ENCODE results near the gene CREB1. TPM values are rescaled to one million over a fixed set of nuclear protein-coding genes. Genes with fewer than 3 reads are reported as not detected.

CREB1 gene
- total RNA-seq, result 10 to 100 TPM; 55.2 to 71.1 (median 59.5) TPM

DNA sequence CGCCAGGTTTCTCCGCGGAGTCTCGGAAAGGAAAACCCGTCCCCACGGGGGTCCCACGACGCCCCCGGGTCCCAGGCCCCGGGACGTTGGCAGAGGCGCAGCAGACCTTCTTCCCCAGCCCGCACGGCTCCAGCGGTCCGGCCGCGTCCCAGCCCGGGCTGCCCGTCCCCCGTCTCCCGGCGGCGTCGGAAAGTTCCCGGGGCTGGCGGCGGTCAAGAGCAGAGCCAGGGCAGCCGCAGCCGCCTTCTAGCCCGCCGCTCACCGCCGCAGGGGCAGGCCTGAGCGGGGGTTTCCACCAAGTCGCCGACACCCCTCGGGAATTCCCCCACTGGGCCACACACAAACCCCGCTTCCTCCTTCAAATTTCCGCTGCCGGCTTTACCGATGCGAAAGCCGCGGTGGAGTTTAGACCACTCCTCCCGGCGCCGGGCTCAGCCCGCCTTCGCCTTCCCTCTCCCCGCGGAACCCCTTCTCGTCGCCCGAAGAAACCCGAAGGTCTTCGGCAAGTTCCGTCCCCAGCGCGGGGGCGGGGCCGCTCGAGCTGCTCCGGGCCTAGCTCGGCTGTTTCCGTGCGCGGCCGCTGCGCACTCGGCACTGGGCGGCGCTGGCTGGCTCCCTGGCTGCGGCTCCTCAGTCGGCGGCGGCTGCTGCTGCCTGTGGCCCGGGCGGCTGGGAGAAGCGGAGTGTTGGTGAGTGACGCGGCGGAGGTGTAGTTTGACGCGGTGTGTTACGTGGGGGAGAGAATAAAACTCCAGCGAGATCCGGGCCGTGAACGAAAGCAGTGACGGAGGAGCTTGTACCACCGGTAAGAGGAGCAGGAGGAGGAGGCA is at the start of gene CREB1:
Gene CREB1, plus strand, starts transcription at position 633 of the 830 bp plus-strand sequence. CDS start 25,674 bp downstream, outside the sequence.
- no peaks in the 10 kb centered on the region for H3K27me3 Mint-ChIP-seq (ENCODE audit: low read depth)
- ATAC-seq (peak; percentile 89 to 91), DNase-seq (peak; percentile 100)
- peaks cover 61% of the 10 kb centered on the region for H3K4me1 Mint-ChIP-seq (ENCODE audit: low read depth)
- H3K36me3 Mint-ChIP-seq (ENCODE audit: insufficient read depth), result peaks cover 6% of the 10 kb centered on the region
- H3K9me3 Mint-ChIP-seq, result no peaks in the 10 kb centered on the region
- H3K4me3 Mint-ChIP-seq, result peak within 1 kb of the TSS; percentile 98

DNA sequence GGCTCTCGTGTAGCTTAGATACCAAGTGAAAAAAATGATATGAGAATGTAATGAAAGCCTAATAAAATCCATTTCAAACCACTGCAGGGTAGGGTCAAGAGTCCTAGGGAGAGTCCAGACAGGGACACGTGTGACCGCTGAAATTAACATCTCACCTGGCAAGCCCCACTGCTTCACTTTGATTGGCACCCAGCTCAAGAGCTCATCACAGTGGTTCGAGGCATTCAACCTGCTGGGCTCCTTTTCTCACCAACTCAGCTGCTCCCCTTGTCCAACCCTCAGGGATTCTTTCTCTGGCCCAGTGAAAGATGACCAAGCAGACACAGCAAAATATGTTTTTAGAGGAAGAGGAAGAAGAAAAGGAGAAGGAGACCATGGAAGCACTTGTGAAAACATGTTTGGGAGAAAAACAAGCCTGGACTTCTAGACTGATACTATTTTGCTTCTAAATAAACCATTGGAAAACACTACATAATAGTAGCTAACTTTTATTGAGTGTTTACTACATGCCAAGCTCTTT is 49.2 kb upstream of the CREB1 start:
- Mint-ChIP-seq H3K9me3 (no peaks in the 10 kb centered on the region), H3K36me3 (ENCODE audit: insufficient read depth) (no peaks in the 10 kb centered on the region), H3K27me3 (ENCODE audit: low read depth) (no peaks in the 10 kb centered on the region), H3K4me3 (no peak overlapping the region), H3K4me1 (ENCODE audit: low read depth) (peaks cover 29% of the 10 kb centered on the region)
- no peak for ATAC-seq
- DNase-seq, result no peak

DNA sequence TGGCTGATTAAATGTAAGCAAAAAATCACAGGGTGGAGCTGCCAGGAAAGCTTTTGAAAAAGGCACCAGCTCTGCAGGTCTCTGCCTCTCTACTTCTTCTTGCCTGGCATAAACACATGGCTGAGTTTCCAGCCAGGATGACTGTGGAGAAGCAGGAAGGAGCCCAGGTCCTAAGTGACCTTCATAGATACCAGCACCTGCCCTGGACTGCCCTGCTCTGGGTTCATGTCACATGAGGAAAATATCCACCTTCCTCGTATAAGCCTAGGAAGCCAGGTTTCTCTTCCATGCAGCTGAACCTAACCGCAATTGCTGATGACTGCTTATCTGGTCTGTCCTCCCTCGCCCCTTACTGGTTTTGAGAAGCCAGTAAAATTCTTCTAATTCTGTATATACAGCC is 47.8 kb upstream of the CREB1 start:
- Mint-ChIP-seq H3K27me3 (ENCODE audit: low read depth) (no peaks in the 10 kb centered on the region), H3K9me3 (no peaks in the 10 kb centered on the region), H3K4me1 (ENCODE audit: low read depth) (peaks cover 29% of the 10 kb centered on the region), H3K4me3 (no peak overlapping the region), H3K36me3 (ENCODE audit: insufficient read depth) (no peaks in the 10 kb centered on the region)
- DNase-seq (no peak), ATAC-seq (no peak)

DNA sequence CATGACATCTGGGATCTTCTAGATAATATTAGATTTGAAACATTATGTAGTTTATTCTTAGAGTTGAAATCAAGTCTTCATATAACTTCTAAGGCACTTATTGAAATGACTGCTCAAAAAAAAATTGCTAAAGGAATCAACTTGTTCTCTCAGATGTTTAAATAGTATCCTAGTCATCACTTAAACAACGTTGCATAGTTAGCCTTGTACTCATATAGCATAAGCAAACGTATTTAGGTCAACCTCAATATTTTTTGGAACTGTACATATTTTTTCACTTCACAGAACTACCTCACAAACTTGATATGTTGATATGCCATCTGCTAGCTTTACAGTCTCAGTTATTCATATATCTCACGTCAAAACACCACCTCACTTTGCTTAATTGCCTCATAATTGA is 47.1 kb upstream of the CREB1 start:
- ATAC-seq, result no peak

DNA sequence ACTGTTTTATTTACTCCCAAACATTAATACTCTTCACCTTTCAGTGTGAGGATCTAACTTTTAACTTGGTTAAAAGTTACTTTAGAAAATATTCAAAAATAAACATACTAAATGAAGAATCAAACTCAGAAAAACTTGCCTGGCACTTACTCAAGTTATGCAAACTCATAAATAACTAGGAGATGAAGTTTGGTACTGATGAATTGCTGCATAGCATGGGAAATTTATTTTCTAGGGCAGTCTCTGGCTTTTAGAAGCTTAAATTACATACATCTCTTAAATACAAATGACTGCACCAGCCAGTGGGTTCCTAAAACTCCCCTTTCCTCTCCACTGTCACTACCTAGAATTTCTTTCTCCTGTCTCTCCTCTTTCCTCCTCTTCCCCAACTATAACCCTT is 46.7 kb upstream of the CREB1 start:
- no peaks in the 10 kb centered on the region for H3K36me3 Mint-ChIP-seq (ENCODE audit: insufficient read depth)
- ATAC-seq, result no peak
- H3K9me3 Mint-ChIP-seq, result no peaks in the 10 kb centered on the region
- no peak for DNase-seq
- peaks cover 29% of the 10 kb centered on the region for H3K4me1 Mint-ChIP-seq (ENCODE audit: low read depth)
- H3K27me3 Mint-ChIP-seq (ENCODE audit: low read depth), result no peaks in the 10 kb centered on the region
- no peak overlapping the region for H3K4me3 Mint-ChIP-seq

More for the DNA sequence above, 47.1 kb upstream of the CREB1 start:
- no peak for DNase-seq
- no peak overlapping the region for H3K4me3 Mint-ChIP-seq
- H3K4me1 Mint-ChIP-seq (ENCODE audit: low read depth), result peaks cover 29% of the 10 kb centered on the region
- no peaks in the 10 kb centered on the region for H3K9me3 Mint-ChIP-seq
- no peaks in the 10 kb centered on the region for H3K27me3 Mint-ChIP-seq (ENCODE audit: low read depth)
- no peaks in the 10 kb centered on the region for H3K36me3 Mint-ChIP-seq (ENCODE audit: insufficient read depth)

DNA sequence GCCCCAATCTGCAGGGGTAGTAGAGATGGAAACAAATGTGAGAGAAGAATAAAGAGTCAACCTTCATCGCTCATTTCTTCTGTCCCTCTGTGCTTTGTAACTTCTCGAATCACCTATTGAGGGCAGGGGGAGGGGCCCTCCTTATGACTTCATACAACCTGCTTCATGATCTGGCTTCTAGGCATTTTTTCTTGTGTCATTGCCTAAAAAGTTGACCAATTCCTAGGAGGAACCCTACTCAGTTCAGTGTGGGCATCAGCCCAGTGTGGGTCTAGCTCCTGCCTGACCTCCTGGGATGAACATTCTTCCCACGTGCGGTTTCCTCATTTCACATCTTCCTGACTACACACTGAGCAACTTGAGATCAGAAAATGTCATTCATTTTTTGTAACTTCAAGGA is 46.3 kb upstream of the CREB1 start:
- H3K36me3 Mint-ChIP-seq (ENCODE audit: insufficient read depth), result no peaks in the 10 kb centered on the region
- ATAC-seq (no peak), DNase-seq (no peak)
- H3K4me3 Mint-ChIP-seq, result no peak overlapping the region
- H3K27me3 Mint-ChIP-seq (ENCODE audit: low read depth), result no peaks in the 10 kb centered on the region
- peaks cover 28% of the 10 kb centered on the region for H3K4me1 Mint-ChIP-seq (ENCODE audit: low read depth)
- no peaks in the 10 kb centered on the region for H3K9me3 Mint-ChIP-seq

DNA sequence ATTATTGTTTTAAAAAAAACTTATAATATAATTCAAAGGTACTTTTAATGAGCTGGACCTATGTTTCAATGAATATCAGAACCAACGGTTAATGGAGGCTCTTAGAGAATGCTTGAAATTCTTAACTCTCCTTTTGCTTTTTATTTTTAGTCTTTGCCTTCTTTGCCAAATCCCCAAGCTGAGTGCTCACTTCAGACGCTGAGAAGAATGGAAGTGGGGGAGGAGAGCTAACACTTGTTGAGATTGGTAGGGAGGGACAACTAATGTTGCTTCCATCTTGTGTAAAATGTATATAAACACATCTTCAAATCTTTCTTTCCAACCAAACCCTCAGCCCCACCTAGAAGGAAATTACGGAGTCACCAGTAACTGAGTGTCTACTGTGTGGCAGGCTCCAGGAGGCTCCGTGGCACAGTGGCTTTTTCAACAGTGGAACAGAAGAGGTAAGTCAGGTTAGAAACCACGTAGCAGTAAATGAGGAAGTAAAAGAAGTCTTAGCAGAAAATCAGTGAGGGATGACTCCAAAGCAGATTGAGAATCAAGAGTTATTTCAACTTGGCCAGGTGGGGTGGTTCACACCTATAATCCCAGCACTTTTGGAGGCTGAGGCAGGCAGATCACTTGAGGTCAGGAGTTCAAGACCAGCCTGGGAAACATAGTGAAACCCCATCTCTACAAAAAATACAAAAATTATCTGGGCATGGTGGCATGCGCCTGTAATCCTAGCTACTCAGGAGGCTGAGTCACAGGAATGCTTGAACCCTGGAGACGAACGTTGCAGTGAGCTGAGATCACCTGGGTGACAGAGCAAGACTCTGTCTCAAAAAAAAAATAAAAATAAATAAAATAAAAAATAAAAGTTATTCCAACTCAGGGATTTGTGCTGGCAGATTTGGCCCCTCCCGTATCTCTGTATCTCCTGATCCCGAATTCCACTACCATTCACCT is 45.0 kb upstream of the CREB1 start:
- H3K27me3 Mint-ChIP-seq (ENCODE audit: low read depth), result no peaks in the 10 kb centered on the region
- H3K4me3 Mint-ChIP-seq, result no peak overlapping the region
- peaks cover 15% of the 10 kb centered on the region for H3K4me1 Mint-ChIP-seq (ENCODE audit: low read depth)
- H3K9me3 Mint-ChIP-seq, result no peaks in the 10 kb centered on the region
- DNase-seq, result no peak
- H3K36me3 Mint-ChIP-seq (ENCODE audit: insufficient read depth), result no peaks in the 10 kb centered on the region
- ATAC-seq, result no peak

DNA sequence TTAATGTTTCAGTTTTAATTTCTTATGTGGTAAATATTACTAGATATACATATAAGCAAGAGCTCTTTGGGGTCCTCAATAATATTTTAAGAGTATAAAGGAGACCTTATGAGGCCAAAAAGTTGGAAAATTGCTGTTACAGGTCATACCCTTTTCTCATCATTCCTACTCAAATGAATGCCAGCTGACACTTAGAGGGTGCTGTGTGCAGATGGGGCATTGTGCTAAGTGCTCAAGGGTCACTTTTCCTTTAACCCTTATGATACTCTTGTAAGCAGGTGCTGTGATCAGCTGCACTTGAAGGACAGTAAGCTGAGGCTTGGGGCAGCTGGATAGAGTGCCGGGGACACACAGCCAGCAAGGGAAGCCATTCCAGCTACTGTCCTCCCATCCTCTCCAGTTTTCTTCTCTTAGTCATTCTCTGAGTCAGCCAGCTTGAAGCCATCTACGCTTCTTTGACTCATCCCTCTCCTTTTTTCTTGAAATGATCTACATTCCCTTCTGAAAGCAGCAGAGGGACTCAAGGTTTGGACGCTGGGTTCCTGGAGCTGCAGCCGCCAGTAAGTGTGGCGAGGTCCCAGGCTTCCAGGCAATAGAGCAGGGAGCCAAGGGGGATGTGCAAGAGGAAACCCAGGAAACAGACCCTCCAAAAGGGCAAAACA is 42.0 kb upstream of the CREB1 start:
- Mint-ChIP-seq H3K4me3 (no peak overlapping the region), H3K9me3 (no peaks in the 10 kb centered on the region), H3K27me3 (ENCODE audit: low read depth) (no peaks in the 10 kb centered on the region), H3K36me3 (ENCODE audit: insufficient read depth) (no peaks in the 10 kb centered on the region), H3K4me1 (ENCODE audit: low read depth) (no peaks in the 10 kb centered on the region)
- ATAC-seq, result no peak
- no peak for DNase-seq

DNA sequence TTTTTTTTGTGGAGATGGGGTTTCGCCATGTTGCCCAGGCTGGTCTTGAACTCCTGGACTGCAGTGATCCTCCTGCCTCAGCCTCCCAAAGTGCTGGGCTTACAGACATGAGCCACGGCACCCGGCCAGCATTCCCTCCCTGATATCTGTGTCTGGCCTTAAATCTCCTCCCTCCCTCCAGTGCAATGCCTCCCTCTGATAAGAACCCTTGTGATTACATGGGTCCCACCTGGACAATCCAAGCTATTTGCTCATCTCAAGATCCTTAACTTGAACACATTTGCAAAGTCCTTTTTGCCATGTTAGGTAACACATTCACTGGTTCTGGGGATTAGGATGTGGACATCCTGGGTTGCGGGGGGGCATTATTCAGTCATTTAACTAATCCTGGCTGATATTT is 40.5 kb upstream of the CREB1 start:
- no peaks in the 10 kb centered on the region for H3K27me3 Mint-ChIP-seq (ENCODE audit: low read depth)
- ATAC-seq (no peak), DNase-seq (no peak)
- H3K4me1 Mint-ChIP-seq (ENCODE audit: low read depth), result no peaks in the 10 kb centered on the region
- H3K4me3 Mint-ChIP-seq, result no peak overlapping the region
- H3K36me3 Mint-ChIP-seq (ENCODE audit: insufficient read depth), result no peaks in the 10 kb centered on the region
- H3K9me3 Mint-ChIP-seq, result no peaks in the 10 kb centered on the region

DNA sequence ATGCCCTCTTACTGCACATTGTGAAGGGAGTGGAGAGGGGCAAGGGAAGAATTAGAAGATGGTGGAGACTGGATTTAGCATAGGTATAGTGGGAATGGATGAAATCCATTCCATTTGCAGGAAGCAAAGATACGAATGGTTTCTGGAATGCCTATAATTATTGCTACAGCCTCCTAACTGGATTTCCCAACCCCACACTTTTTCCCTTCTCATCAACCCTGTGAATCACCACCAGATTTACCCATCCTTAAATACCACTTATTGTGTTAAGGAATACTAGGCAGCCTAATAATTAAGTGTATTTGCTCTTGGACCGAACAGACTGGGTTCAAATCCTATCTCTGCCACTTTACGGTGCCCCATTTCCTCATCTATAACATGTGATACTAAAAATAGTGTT is 39.3 kb upstream of the CREB1 start:
- no peak for DNase-seq
- Mint-ChIP-seq H3K27me3 (ENCODE audit: low read depth) (no peaks in the 10 kb centered on the region), H3K4me3 (no peak overlapping the region), H3K9me3 (no peaks in the 10 kb centered on the region), H3K36me3 (ENCODE audit: insufficient read depth) (no peaks in the 10 kb centered on the region), H3K4me1 (ENCODE audit: low read depth) (no peaks in the 10 kb centered on the region)
- ATAC-seq, result no peak

DNA sequence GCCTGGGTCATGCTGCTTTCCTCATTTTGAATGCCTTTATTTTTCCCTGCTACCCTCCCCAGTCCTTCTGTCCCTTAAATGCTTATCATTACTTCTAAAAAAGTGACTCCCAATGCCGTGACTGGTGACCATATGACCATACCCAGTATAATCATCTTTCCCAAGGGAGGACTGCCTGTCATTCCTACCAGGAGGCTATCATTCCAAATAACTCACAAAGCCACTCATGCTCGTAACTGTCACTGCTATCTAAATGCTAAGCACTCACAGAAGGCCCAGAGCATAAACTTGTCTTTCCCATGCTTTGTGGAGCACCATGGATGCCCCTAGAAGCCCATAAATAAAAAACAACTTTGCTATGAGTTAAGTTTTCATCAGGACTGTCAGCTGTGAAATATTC is 38.7 kb upstream of the CREB1 start:
- Mint-ChIP-seq H3K9me3 (no peaks in the 10 kb centered on the region), H3K4me3 (no peak overlapping the region), H3K36me3 (ENCODE audit: insufficient read depth) (no peaks in the 10 kb centered on the region), H3K27me3 (ENCODE audit: low read depth) (no peaks in the 10 kb centered on the region), H3K4me1 (ENCODE audit: low read depth) (no peaks in the 10 kb centered on the region)
- ATAC-seq (no peak), DNase-seq (no peak)

DNA sequence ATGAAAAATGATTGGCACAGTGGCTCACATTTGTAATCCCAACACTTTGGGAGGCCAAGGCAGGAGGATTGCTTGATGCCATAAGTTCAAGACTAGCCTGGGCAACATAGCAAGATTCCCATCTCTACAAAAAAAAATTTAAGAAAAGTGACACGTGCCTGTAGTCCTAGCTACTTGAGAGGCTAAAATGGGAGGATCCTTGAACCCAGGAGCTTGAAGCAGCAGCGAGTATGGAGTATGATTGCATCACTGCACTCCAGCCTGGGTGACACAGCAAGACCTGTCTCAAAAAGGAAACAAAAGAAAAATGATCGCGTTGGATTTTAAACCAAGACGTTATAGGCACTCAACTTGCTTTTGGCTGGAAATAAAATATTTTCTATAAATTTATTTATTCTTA is 37.8 kb upstream of the CREB1 start:
- ATAC-seq (no peak), DNase-seq (no peak)
- Mint-ChIP-seq H3K9me3 (no peaks in the 10 kb centered on the region), H3K27me3 (ENCODE audit: low read depth) (no peaks in the 10 kb centered on the region), H3K4me3 (no peak overlapping the region), H3K4me1 (ENCODE audit: low read depth) (no peaks in the 10 kb centered on the region), H3K36me3 (ENCODE audit: insufficient read depth) (no peaks in the 10 kb centered on the region)

DNA sequence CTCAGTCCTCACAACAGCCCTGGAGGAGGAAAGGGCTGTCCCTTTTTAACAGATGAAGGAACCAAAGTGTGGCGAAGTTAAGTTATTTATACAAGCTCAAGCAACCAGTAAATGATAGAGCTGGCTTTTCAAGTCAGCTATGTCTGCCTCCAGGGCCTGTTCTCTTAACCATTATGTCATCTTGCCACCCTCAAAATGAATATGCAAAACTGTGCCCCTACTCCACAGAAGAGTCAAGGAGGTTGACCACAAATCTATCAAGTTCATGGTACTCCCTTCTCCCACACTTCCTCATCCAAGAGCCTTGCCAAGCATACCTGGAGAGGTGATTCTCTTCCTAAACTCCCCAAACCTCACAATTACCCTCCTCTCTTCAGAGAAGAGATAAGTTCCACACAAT is 37.3 kb upstream of the CREB1 start:
- H3K4me3 Mint-ChIP-seq, result no peak overlapping the region
- ATAC-seq (no peak), DNase-seq (no peak)
- no peaks in the 10 kb centered on the region for H3K9me3 Mint-ChIP-seq
- no peaks in the 10 kb centered on the region for H3K27me3 Mint-ChIP-seq (ENCODE audit: low read depth)
- no peaks in the 10 kb centered on the region for H3K4me1 Mint-ChIP-seq (ENCODE audit: low read depth)
- H3K36me3 Mint-ChIP-seq (ENCODE audit: insufficient read depth), result no peaks in the 10 kb centered on the region

DNA sequence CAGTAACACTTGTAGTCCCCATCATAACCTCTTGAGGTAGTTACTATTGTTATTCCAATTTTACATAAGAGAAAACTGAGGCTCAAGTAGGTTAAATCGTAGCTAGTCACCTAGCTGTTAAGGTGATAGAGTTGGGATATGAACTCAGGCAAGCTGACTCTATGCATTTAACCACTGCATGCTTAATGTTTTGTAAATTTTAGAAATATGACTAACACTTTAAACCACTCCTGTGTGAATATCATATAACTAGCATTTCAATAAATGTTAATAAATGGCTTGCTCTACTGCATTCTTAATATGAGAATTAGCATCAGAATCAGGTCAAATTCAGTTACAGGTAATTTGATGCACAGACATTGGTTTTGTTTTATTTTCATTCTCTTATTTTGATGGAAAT is 35.6 kb upstream of the CREB1 start:
- Mint-ChIP-seq H3K9me3 (no peaks in the 10 kb centered on the region), H3K4me1 (ENCODE audit: low read depth) (peaks cover 3% of the 10 kb centered on the region), H3K4me3 (no peak overlapping the region), H3K36me3 (ENCODE audit: insufficient read depth) (no peaks in the 10 kb centered on the region), H3K27me3 (ENCODE audit: low read depth) (no peaks in the 10 kb centered on the region)
- no peak for DNase-seq
- ATAC-seq, result no peak
